H9 (cell line): ENCODE results near the gene CCM2L. TPM values are rescaled to one million over a fixed set of nuclear protein-coding genes. Genes with fewer than 3 reads are reported as not detected.

Experiments used
- DNase-seq: peaks from one replicate; pipeline ENCODE4 v3.0.0-alpha.2; 2017
- H2AFZ ChIP-seq: one replicate; pipeline ENCODE4 v1.6.1; 2013; ENCODE audit warnings: mild to moderate bottlenecking, low read length, control low read depth, moderate library complexity
- H2AK5ac ChIP-seq: 2 replicates; pipeline ENCODE4 v1.6.1; 2013; ENCODE audit warnings: low read length, control low read depth, mixed read lengths; ENCODE audit not compliant: insufficient read length
- H2BK120ac ChIP-seq: one replicate; pipeline ENCODE4 v1.6.1; 2013; ENCODE audit warnings: low read depth, mild to moderate bottlenecking, low read length, control low read depth, inconsistent platforms; ENCODE audit not compliant: poor library complexity, severe bottlenecking
- H2BK12ac ChIP-seq: 2 replicates; pipeline ENCODE4 v1.6.1; 2013; ENCODE audit warnings: low read length, control low read depth, mixed read lengths, low read depth; ENCODE audit not compliant: insufficient read length
- H2BK15ac ChIP-seq: 2 replicates; pipeline ENCODE4 v1.6.1; 2013; ENCODE audit warnings: low read depth, low read length, control low read depth
- H2BK20ac ChIP-seq: one replicate; pipeline ENCODE4 v1.6.1; 2013; ENCODE audit warnings: low read depth, mild to moderate bottlenecking, low read length, control low read depth, inconsistent platforms; ENCODE audit not compliant: poor library complexity, severe bottlenecking
- H2BK5ac ChIP-seq: 2 replicates; pipeline ENCODE4 v1.6.1; 2013; ENCODE audit warnings: low read length, control low read depth, mixed read lengths; ENCODE audit not compliant: insufficient read length
- H3K14ac ChIP-seq: 2 replicates; pipeline ENCODE4 v1.6.1; 2013; ENCODE audit warnings: low read length, control low read depth; ENCODE audit not compliant: insufficient read depth
- H3K18ac ChIP-seq: 2 replicates; pipeline ENCODE4 v1.6.1; 2013; ENCODE audit warnings: low read depth, mild to moderate bottlenecking, mixed read lengths, low read length, control low read depth; ENCODE audit not compliant: insufficient read length
- H3K23ac ChIP-seq: 2 replicates; pipeline ENCODE4 v1.6.1; 2013; ENCODE audit warnings: low read length, control low read depth, mixed read lengths, low read depth; ENCODE audit not compliant: insufficient read length
- H3K23me2 ChIP-seq: 2 replicates; pipeline ENCODE4 v1.6.1; 2013; ENCODE audit warnings: low read depth, mild to moderate bottlenecking, mixed read lengths, low read length, control low read depth; ENCODE audit not compliant: insufficient read length, poor library complexity, severe bottlenecking
- H3K27ac ChIP-seq: 2 replicates; pipeline ENCODE4 v1.5.1; 2013; ENCODE audit warnings: low read length, control low read depth, mixed read lengths, low read depth; ENCODE audit not compliant: insufficient read length
- H3K27me3 ChIP-seq: 2 replicates; pipeline ENCODE4 v1.6.1; 2013; ENCODE audit warnings: low read length, control low read depth, inconsistent platforms; ENCODE audit not compliant: insufficient read depth
- H3K4ac ChIP-seq: 2 replicates; pipeline ENCODE4 v1.6.1; 2013; ENCODE audit warnings: low read depth, mild to moderate bottlenecking, control low read depth, inconsistent platforms, low read length, moderate library complexity
- H3K4me1 ChIP-seq: 2 replicates; pipeline ENCODE4 v1.6.1; 2013; ENCODE audit warnings: low read length, control low read depth, inconsistent platforms; ENCODE audit not compliant: insufficient read depth
- H3K4me2 ChIP-seq: 2 replicates; pipeline ENCODE4 v1.6.1; 2013; ENCODE audit warnings: low read length, control low read depth, mixed read lengths; ENCODE audit not compliant: insufficient read length, insufficient read depth
- H3K56ac ChIP-seq: 2 replicates; pipeline ENCODE4 v1.6.1; 2013; ENCODE audit warnings: low read depth, mild to moderate bottlenecking, mixed read lengths, low read length, control low read depth; ENCODE audit not compliant: insufficient read length
- H3K79me1 ChIP-seq: 2 replicates; pipeline ENCODE4 v1.6.1; 2013; ENCODE audit warnings: low read depth, mild to moderate bottlenecking, moderate library complexity, low read length, control low read depth, inconsistent platforms; ENCODE audit not compliant: insufficient read depth, poor library complexity, severe bottlenecking
- H3K79me2 ChIP-seq: 2 replicates; pipeline ENCODE4 v1.6.1; 2013; ENCODE audit warnings: low read length, control low read depth, inconsistent platforms; ENCODE audit not compliant: insufficient read depth
- H3K9ac ChIP-seq: 2 replicates; pipeline ENCODE4 v1.6.1; 2013; ENCODE audit warnings: low read length, control low read depth, mixed read lengths; ENCODE audit not compliant: insufficient read length; ENCODE audit errors: extremely low read depth
- H3K9me3 ChIP-seq: one replicate; pipeline ENCODE4 v1.6.1; 2013; ENCODE audit warnings: low read depth, low read length, inconsistent platforms; ENCODE audit not compliant: control insufficient read depth
- H3T11ph ChIP-seq: one replicate; pipeline ENCODE4 v1.6.1; 2013; ENCODE audit warnings: mild to moderate bottlenecking, low read length, control low read depth, inconsistent platforms
- H4K20me1 ChIP-seq: one replicate; pipeline ENCODE4 v1.6.1; 2013; ENCODE audit not compliant: control insufficient read depth, insufficient read length, insufficient read depth
- H4K5ac ChIP-seq: 2 replicates; pipeline ENCODE4 v1.6.1; 2013; ENCODE audit warnings: low read depth, mild to moderate bottlenecking, mixed read lengths, low read length, control low read depth; ENCODE audit not compliant: insufficient read length
- H4K8ac ChIP-seq: replicated peaks from 2 replicates; pipeline ENCODE4 v1.6.1; 2013; ENCODE audit warnings: low read length, control low read depth, mixed read lengths, low read depth; ENCODE audit not compliant: insufficient read length
- H4K91ac ChIP-seq: 2 replicates; pipeline ENCODE4 v1.6.1; 2013; ENCODE audit warnings: low read depth, mild to moderate bottlenecking, moderate library complexity, mixed read lengths, low read length, control low read depth; ENCODE audit not compliant: insufficient read length
- H3K27ac Mint-ChIP-seq, 3 experiments: 2 replicates in 2 of 3; 3 replicates in 1 of 3; pipeline ENCODE4 v1.8.0; 2020 to 2021; ENCODE audit warnings: mixed read lengths in 3 of 3, mild to moderate bottlenecking in 1 of 3, moderate library complexity in 1 of 3
- H3K27me3 Mint-ChIP-seq: 2 replicates; pipeline ENCODE4 v1.8.0; 2021; ENCODE audit warnings: low read depth, mild to moderate bottlenecking, moderate library complexity, mixed read lengths
- H3K36me3 Mint-ChIP-seq, 3 experiments: 2 replicates in 2 of 3; 3 replicates in 1 of 3; pipeline ENCODE4 v1.8.0; 2020 to 2021; ENCODE audit warnings: low read depth in 3 of 3, mixed read lengths in 3 of 3; ENCODE audit not compliant: insufficient read depth in 1 of 3
- H3K4me1 Mint-ChIP-seq, 2 experiments: 2 replicates each; pipeline ENCODE4 v1.8.0; 2020; ENCODE audit warnings: mixed read lengths in 2 of 2
- H3K4me3 Mint-ChIP-seq, 2 experiments: 2 replicates in 1 of 2; 3 replicates in 1 of 2; pipeline ENCODE4 v1.8.0; 2020 to 2021; ENCODE audit warnings: mild to moderate bottlenecking in 2 of 2, mixed read lengths in 2 of 2, moderate library complexity in 1 of 2
- H3K9me3 Mint-ChIP-seq, 2 experiments: 2 replicates in 1 of 2; 3 replicates in 1 of 2; pipeline ENCODE4 v1.8.0; 2020; ENCODE audit warnings: mild to moderate bottlenecking in 2 of 2, mixed read lengths in 2 of 2, moderate library complexity in 1 of 2
- CTCF ChIP-seq: fragments of 200-600 bp; sonication (generic); conservative IDR thresholded peaks from 3 replicates; pipeline ENCODE4 v1.8.0; 2021; ENCODE audit warnings: antibody characterized with exemption, mild to moderate bottlenecking
- WGBS: extraction: QIAGEN DNeasy Blood & Tissue Kit; methylation state at CpG from one replicate; pipeline ENCODE4 v1.1.7; 2013; ENCODE audit warnings: missing lambda C conversion rate, low lambda C conversion rate, mixed read lengths; ENCODE audit not compliant: insufficient read length; ENCODE audit errors: extremely low coverage; 5-methylcytosine and 5-hydroxymethylcytosine counted together
- total RNA-seq: library from RNA; stranded (reverse); gene quantifications from 2 replicates; pipeline ENCODE4 v1.2.1, GENCODE V29; 2021

Gene CCM2L
- total RNA-seq, 1 experiment from 2014 or later = 4.6 TPM

- Histone ChIP-seq H3K79me2 (no peaks in the 10 kb centered on the region), H4K5ac (no peak overlapping the region), H3K4me2 (no peak overlapping the region), H3K9ac (no peak overlapping the region), H3K23me2 (peaks cover 20% of the 10 kb centered on the region), H3K14ac (no peak overlapping the region), H3K18ac (no peak overlapping the region), H2BK12ac (no peak overlapping the region), H3K27me3 (peaks cover 12% of the 10 kb centered on the region; the same call in 1 of the 2 replicates), H2BK20ac (no peak overlapping the region), H4K8ac (no peak overlapping the region), H2BK15ac (no peak overlapping the region), H3K56ac (no peak overlapping the region), H3K79me1 (no peaks in the 10 kb centered on the region), H3K9me3 (no peaks in the 10 kb centered on the region), H3T11ph (no peak overlapping the region), H4K91ac (no peak overlapping the region), H2AFZ (no peak overlapping the region), H3K4ac (no peak overlapping the region), H3K27ac (no peak overlapping the region), H2AK5ac (no peak overlapping the region), H4K20me1 (no peaks in the 10 kb centered on the region), H2BK5ac (no peak overlapping the region), H2BK120ac (no peak overlapping the region), H3K23ac (no peak overlapping the region), H3K4me1 (no peaks in the 10 kb centered on the region)
- Mint-ChIP-seq H3K27me3 (peaks cover 82% of the 10 kb centered on the region), H3K4me3 (no peak overlapping the region; a peak in 1 of 5 replicates), H3K27ac (no peak overlapping the region), H3K9me3 (no peaks in the 10 kb centered on the region), H3K4me1 (peaks cover 19 to 20% of the 10 kb centered on the region in 2 experiments), H3K36me3 (no peaks in the 10 kb centered on the region; a peak in 1 of 7 replicates)
- no peak for TF ChIP-seq CTCF
- no CpG with 5 or more reads among the region's 3 CpGs for WGBS
- no peak for DNase-seq
Observed at GRCh38 chr20:32053648-32054047, 43.4 kb downstream of the CCM2L start.
